Activated T-cell treated with anti-CD3 and anti-CD28 coated beads for 1 hour (primary cell): ENCODE measurements around the gene SGMS1.
"Not testable (repeated sequence)": the region's sequence is repeated elsewhere in the genome, so short reads cannot be mapped to it uniquely, and the experiment has no call there.

Experiments used
- DNase-seq: peaks from one replicate; pipeline ENCODE4 v3.0.0-alpha.2; 2020; ENCODE audit warnings: low read depth

Gene SGMS1

GRCh38 chr10:50582046-50582445 lies 41.7 kb downstream of the SGMS1 start:
- no peak for DNase-seq

GRCh38 chr10:50580262-50580891 lies 43.4 kb downstream of the SGMS1 start:
- DNase-seq, result no peak

- DNase-seq, result no peak
These were observed 44.1 kb downstream of the SGMS1 start for GRCh38 chr10:50579491-50580261.

GRCh38 chr10:50578949-50579348 lies 44.8 kb downstream of the SGMS1 start:
- DNase-seq, result no peak

- no peak for DNase-seq
These were observed 45.9 kb downstream of the SGMS1 start for GRCh38 chr10:50577681-50578350.

- DNase-seq, result no peak
These were observed 46.7 kb downstream of the SGMS1 start for GRCh38 chr10:50577010-50577409.

- no peak for DNase-seq
These were observed 47.4 kb downstream of the SGMS1 start for GRCh38 chr10:50576245-50576815.

GRCh38 chr10:50575477-50576244 lies 48.1 kb downstream of the SGMS1 start:
- DNase-seq, result no peak

- no peak for DNase-seq
These were observed 48.8 kb downstream of the SGMS1 start for GRCh38 chr10:50574931-50575330.

GRCh38 chr10:50574305-50574704 lies 49.5 kb downstream of the SGMS1 start:
- DNase-seq, result no peak

GRCh38 chr10:50572017-50572491 lies 51.7 kb downstream of the SGMS1 start:
- no peak for DNase-seq

- not testable (repeated sequence) for DNase-seq
These were observed 55.0 kb downstream of the SGMS1 start for GRCh38 chr10:50568750-50569149.

GRCh38 chr10:50567384-50567783 lies 56.4 kb downstream of the SGMS1 start:
- no peak for DNase-seq

GRCh38 chr10:50566150-50566549 lies 57.6 kb downstream of the SGMS1 start:
- no peak for DNase-seq

GRCh38 chr10:50565301-50566083 lies 58.3 kb downstream of the SGMS1 start:
- no peak for DNase-seq

- DNase-seq, result no peak
These were observed 59.9 kb downstream of the SGMS1 start for GRCh38 chr10:50563906-50564305.

- DNase-seq, result no peak
These were observed 61.9 kb downstream of the SGMS1 start for GRCh38 chr10:50561816-50562215.

GRCh38 chr10:50561266-50561665 lies 62.5 kb downstream of the SGMS1 start:
- no peak for DNase-seq

- no peak for DNase-seq
These were observed 63.4 kb downstream of the SGMS1 start for GRCh38 chr10:50560370-50560769.

GRCh38 chr10:50558371-50558770 lies 65.4 kb downstream of the SGMS1 start:
- DNase-seq, result no peak

- no peak for DNase-seq
These were observed 66.5 kb downstream of the SGMS1 start for GRCh38 chr10:50557130-50557682.
